SK-N-SH (cell line): Measurements from ENCODE around the gene ACTL8.

ENCODE experiments used
- POLR2AphosphoS5 ChIP-seq: IDR thresholded peaks from 2 replicates; pipeline ENCODE4 v1.6.1; 2012; ENCODE audit warnings: low read depth, low read length
- USF2 ChIP-seq: fragments of 150-350 bp; IDR thresholded peaks from 2 replicates; pipeline ENCODE4 v1.6.1; 2017; ENCODE audit warnings: antibody characterized with exemption, low read length, low read depth, borderline replicate concordance

- TF ChIP-seq POLR2AphosphoS5: no peak
- TF ChIP-seq USF2: no peak
Measured at GRCh38 chr1:17792421-17792820, 37.3 kb downstream of the ACTL8 start.
